ENCODE results near the gene KCNH3.
"Not testable (repeated sequence)": the region's sequence is repeated elsewhere in the genome, so short reads cannot be mapped to it uniquely, and the experiment has no call there.

The KCNH3 gene

GRCh38 chr12:49525942-49526341, 12.9 kb upstream of the KCNH3 start:
- DNase-seq (ENCODE audit: low spot score), result no peak

GRCh38 chr12:49527361-49528130, 11.3 kb upstream of the KCNH3 start:
- DNase-seq (ENCODE audit: low spot score), result no peak

- no peak for DNase-seq (ENCODE audit: low spot score)
Observed at GRCh38 chr12:49529414-49529813, 9.4 kb upstream of the KCNH3 start.

- no peak for DNase-seq (ENCODE audit: low spot score)
Observed at GRCh38 chr12:49531745-49532144, 7.1 kb upstream of the KCNH3 start.

- DNase-seq (ENCODE audit: low spot score), result no peak
Observed at GRCh38 chr12:49533331-49533730, 5.5 kb upstream of the KCNH3 start.

- DNase-seq (ENCODE audit: low spot score), result not testable (repeated sequence)
Observed at GRCh38 chr12:49534122-49534521, 4.7 kb upstream of the KCNH3 start.

GRCh38 chr12:49534731-49535278, 4.0 kb upstream of the KCNH3 start:
- no peak for DNase-seq (ENCODE audit: low spot score)

GRCh38 chr12:49535921-49536525, 2.8 kb upstream of the KCNH3 start:
- DNase-seq (ENCODE audit: low spot score), result no peak

GRCh38 chr12:49536526-49537071, 2.2 kb upstream of the KCNH3 start:
- no peak for DNase-seq (ENCODE audit: low spot score)

- no peak for DNase-seq (ENCODE audit: low spot score)
Observed at GRCh38 chr12:49537231-49537751, 1.5 kb upstream of the KCNH3 start.

GRCh38 chr12:49537752-49538509, 899 bp upstream of the KCNH3 start:
- DNase-seq (ENCODE audit: low spot score), result no peak

GRCh38 chr12:49539406-49540228, 787 bp downstream of the KCNH3 start:
- DNase-seq (ENCODE audit: low spot score), result no peak

GRCh38 chr12:49540229-49541139, 1.7 kb downstream of the KCNH3 start:
- no peak for DNase-seq (ENCODE audit: low spot score)

- DNase-seq (ENCODE audit: low spot score), result no peak
Observed at GRCh38 chr12:49541140-49541861, 2.5 kb downstream of the KCNH3 start.

- no peak for DNase-seq (ENCODE audit: low spot score)
Observed at GRCh38 chr12:49541911-49542505, 3.2 kb downstream of the KCNH3 start.

GRCh38 chr12:49542592-49543160, 3.8 kb downstream of the KCNH3 start:
- DNase-seq (ENCODE audit: low spot score), result no peak

GRCh38 chr12:49543221-49543913, 4.5 kb downstream of the KCNH3 start:
- DNase-seq (ENCODE audit: low spot score), result no peak

All from globus pallidus (tissue), 1 donor.